NCI-H1694 treated with DMSO at 0.1 percent for 48 hours (cell line): ENCODE measurements around the gene FBXO33.

ENCODE experiments used
- DNase-seq: peaks from one replicate; lab custom pipeline; 2025; lab: John Stamatoyannopoulos, UW

FBXO33 gene

GRCh38 chr14:39432179-39432618 is at the start of gene FBXO33:
Gene FBXO33, minus strand, starts transcription at chr14:39432433. Its CDS starts 271 bp downstream, at chr14:39432162.
- peak; percentile 89 for DNase-seq

GRCh38 chr14:39474416-39474911 is 42.2 kb upstream of the FBXO33 start:
- DNase-seq: no peak

- DNase-seq: no peak
Measured at GRCh38 chr14:39472078-39472477, 39.8 kb upstream of the FBXO33 start.

GRCh38 chr14:39469094-39469710 is 37.0 kb upstream of the FBXO33 start:
- no peak for DNase-seq

- no peak for DNase-seq
Measured at GRCh38 chr14:39467889-39468524, 35.8 kb upstream of the FBXO33 start.

- no peak for DNase-seq
Measured at GRCh38 chr14:39459795-39460478, 27.7 kb upstream of the FBXO33 start.

- DNase-seq: no peak
Measured at GRCh38 chr14:39456702-39457250, 24.5 kb upstream of the FBXO33 start.

GRCh38 chr14:39454906-39455539 is 22.8 kb upstream of the FBXO33 start:
- DNase-seq: no peak

GRCh38 chr14:39452680-39453079 is 20.4 kb upstream of the FBXO33 start:
- DNase-seq: no peak

GRCh38 chr14:39451811-39452210 is 19.6 kb upstream of the FBXO33 start:
- no peak for DNase-seq

- no peak for DNase-seq
Measured at GRCh38 chr14:39447175-39447661, 15.0 kb upstream of the FBXO33 start.

GRCh38 chr14:39446131-39446744 is 14.0 kb upstream of the FBXO33 start:
- DNase-seq: no peak

GRCh38 chr14:39442293-39442692 is 10.1 kb upstream of the FBXO33 start:
- DNase-seq: no peak

- DNase-seq: no peak
Measured at GRCh38 chr14:39441805-39442204, 9.6 kb upstream of the FBXO33 start.

- DNase-seq: no peak
Measured at GRCh38 chr14:39440975-39441374, 8.7 kb upstream of the FBXO33 start.

GRCh38 chr14:39435241-39435640 is 3.0 kb upstream of the FBXO33 start:
- no peak for DNase-seq

- DNase-seq: no peak
Measured at GRCh38 chr14:39434401-39434800, 2.2 kb upstream of the FBXO33 start.

GRCh38 chr14:39433452-39433813 is 1.2 kb upstream of the FBXO33 start:
- no peak for DNase-seq

- peak; percentile 69 for DNase-seq
Measured at GRCh38 chr14:39432619-39433451, 602 bp upstream of the FBXO33 start.

GRCh38 chr14:39431416-39432178 is 636 bp downstream of the FBXO33 start:
- no peak for DNase-seq
